Nephron (organoid): ENCODE data around the gene ZNF367.

ENCODE experiments used
- H3K27ac Mint-ChIP-seq, 3 experiments: 2 replicates each; pipeline ENCODE4 v1.8.0; 2020; ENCODE audit warnings: mixed read lengths in 3 of 3, mild to moderate bottlenecking in 2 of 3, moderate library complexity in 1 of 3
- H3K27me3 Mint-ChIP-seq: 2 replicates; pipeline ENCODE4 v1.8.0; 2021; ENCODE audit warnings: low read depth, mild to moderate bottlenecking, moderate library complexity, mixed read lengths
- H3K36me3 Mint-ChIP-seq: 2 replicates; pipeline ENCODE4 v1.8.0; 2020; ENCODE audit warnings: low read depth, mixed read lengths
- H3K4me1 Mint-ChIP-seq: 2 replicates; pipeline ENCODE4 v1.8.0; 2020; ENCODE audit warnings: mixed read lengths
- H3K4me3 Mint-ChIP-seq, 3 experiments: 2 replicates each; pipeline ENCODE4 v1.8.0; 2020; ENCODE audit warnings: mild to moderate bottlenecking in 3 of 3, mixed read lengths in 3 of 3, moderate library complexity in 2 of 3
- H3K9me3 Mint-ChIP-seq: 2 replicates; pipeline ENCODE4 v1.8.0; 2020; ENCODE audit warnings: mixed read lengths
- TF ChIP-seq, protein P1 (sequence below), 3 experiments: fragments of 200-600 bp; sonication (generic); IDR thresholded peaks; one replicate each; pipeline ENCODE4 v1.5.0; 2021; ENCODE audit warnings: antibody characterized with exemption in 3 of 3; ENCODE audit not compliant: unreplicated experiment in 3 of 3

Gene ZNF367

DNA sequence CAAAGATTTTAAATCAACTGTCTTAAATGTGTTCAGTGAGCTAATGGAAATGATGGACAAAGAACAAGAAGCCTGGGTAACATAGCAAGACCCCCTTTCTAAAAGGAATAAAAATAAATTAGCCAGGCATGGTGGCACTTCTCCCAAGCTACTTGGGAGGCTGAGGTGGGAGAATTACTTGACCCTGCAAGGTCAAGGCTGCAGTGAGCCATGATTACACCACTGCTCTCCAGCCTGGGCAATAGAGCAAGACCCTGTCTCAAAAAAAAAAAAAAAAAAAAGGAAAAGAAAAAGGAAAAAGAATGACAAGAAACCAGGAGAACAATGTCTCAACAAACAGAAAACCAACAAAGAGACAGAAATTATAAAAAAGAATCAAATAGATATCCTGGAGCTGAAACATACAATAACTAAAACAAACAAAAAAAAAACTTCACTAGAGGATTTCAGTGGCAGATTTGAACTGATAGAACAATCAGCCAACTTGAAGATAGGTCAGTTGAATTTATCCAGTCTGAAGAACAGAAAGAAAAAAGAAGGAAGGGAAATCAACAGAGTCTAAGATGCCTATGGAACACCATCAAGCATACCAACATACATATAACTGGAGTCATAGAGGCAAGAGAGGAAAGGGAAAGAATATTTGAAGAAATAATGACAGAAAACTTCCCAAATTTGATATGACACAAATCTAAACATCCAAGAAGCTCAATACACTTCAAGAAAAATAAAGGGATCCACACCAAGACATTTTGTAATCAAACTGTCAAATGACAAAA is 17.8 kb downstream of the ZNF367 start:
- no peaks in the 10 kb centered on the region for H3K27me3 Mint-ChIP-seq
- TF ChIP-seq, protein P1, sequence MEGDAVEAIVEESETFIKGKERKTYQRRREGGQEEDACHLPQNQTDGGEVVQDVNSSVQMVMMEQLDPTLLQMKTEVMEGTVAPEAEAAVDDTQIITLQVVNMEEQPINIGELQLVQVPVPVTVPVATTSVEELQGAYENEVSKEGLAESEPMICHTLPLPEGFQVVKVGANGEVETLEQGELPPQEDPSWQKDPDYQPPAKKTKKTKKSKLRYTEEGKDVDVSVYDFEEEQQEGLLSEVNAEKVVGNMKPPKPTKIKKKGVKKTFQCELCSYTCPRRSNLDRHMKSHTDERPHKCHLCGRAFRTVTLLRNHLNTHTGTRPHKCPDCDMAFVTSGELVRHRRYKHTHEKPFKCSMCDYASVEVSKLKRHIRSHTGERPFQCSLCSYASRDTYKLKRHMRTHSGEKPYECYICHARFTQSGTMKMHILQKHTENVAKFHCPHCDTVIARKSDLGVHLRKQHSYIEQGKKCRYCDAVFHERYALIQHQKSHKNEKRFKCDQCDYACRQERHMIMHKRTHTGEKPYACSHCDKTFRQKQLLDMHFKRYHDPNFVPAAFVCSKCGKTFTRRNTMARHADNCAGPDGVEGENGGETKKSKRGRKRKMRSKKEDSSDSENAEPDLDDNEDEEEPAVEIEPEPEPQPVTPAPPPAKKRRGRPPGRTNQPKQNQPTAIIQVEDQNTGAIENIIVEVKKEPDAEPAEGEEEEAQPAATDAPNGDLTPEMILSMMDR (IDR thresholded peaks at IDR 0.05; ENCODE audit: unreplicated experiment in 3 of 3) = no peak
- H3K27ac Mint-ChIP-seq = no peak overlapping the region
- peaks cover 17% of the 10 kb centered on the region for H3K9me3 Mint-ChIP-seq
- no peak overlapping the region for H3K4me3 Mint-ChIP-seq
- H3K4me1 Mint-ChIP-seq = no peaks in the 10 kb centered on the region
- H3K36me3 Mint-ChIP-seq = peaks cover 19% of the 10 kb centered on the region

DNA sequence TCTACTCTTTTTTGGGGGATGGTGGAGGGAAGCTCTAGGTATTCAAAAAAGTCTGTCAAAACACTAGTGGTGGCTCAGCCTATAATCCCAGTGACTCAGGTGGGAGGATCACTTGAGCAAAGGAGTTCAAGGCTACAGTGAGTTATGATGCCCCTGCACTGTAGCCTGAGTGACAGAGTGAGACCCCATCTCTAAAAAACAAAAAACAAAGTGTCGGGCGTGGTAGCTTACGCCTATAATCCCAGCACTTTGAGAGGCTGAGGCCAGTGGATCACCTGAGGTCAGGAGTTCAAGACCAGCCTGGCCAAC is 18.9 kb downstream of the ZNF367 start:
- TF ChIP-seq, protein P1 (IDR thresholded peaks at IDR 0.05; ENCODE audit: unreplicated experiment in 3 of 3) = no peak
- no peak overlapping the region for H3K4me3 Mint-ChIP-seq
- H3K36me3 Mint-ChIP-seq = peaks cover 19% of the 10 kb centered on the region

DNA sequence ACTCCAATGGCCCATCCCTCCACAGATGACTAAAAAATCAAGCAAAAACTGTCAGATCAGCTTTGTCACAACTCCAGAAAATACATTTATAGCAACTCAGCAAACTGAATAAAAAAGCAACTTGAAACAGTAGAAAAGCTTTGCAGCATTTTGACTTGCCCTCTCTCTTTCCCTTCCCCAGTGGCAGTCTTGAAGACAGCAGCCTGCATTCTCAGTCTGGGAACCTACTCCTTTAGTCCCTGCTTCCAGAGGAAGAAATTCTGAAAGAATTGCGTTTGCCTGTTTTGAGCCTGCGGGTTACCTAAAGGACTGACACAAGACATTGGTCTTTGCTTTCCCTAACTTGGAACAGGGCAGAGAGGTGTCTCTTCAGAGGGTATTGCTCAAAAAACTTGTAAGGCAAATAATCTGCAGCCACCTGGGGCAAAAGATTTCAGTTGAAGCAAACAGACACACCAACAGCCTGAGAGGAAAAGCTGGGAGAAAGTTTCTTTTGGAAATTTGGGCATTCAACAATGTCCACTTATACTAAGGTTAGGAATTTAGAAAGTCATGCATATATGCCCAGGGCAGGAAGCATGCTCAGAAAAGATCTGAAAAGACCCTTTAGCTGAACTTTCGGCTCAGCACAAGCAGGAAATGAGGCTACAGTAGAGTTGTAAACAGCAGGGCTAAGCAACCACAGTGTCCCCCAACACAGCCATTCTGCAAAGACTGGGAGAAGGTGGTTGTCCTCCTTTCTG is 19.4 kb downstream of the ZNF367 start:
- peak overlapping the region in 1 of 3 experiments; percentile 11 for H3K27ac Mint-ChIP-seq
- H3K4me1 Mint-ChIP-seq = no peaks in the 10 kb centered on the region
- no peaks in the 10 kb centered on the region for H3K27me3 Mint-ChIP-seq
- H3K4me3 Mint-ChIP-seq = no peak overlapping the region
- TF ChIP-seq, protein P1 (IDR thresholded peaks at IDR 0.05; ENCODE audit: unreplicated experiment in 3 of 3) = no peak
- peaks cover 19% of the 10 kb centered on the region for H3K36me3 Mint-ChIP-seq
- H3K9me3 Mint-ChIP-seq = peaks cover 17% of the 10 kb centered on the region

More for the DNA sequence above, 18.9 kb downstream of the ZNF367 start:
- no peaks in the 10 kb centered on the region for H3K27me3 Mint-ChIP-seq
- H3K27ac Mint-ChIP-seq = no peak overlapping the region
- H3K9me3 Mint-ChIP-seq = peaks cover 17% of the 10 kb centered on the region
- no peaks in the 10 kb centered on the region for H3K4me1 Mint-ChIP-seq

DNA sequence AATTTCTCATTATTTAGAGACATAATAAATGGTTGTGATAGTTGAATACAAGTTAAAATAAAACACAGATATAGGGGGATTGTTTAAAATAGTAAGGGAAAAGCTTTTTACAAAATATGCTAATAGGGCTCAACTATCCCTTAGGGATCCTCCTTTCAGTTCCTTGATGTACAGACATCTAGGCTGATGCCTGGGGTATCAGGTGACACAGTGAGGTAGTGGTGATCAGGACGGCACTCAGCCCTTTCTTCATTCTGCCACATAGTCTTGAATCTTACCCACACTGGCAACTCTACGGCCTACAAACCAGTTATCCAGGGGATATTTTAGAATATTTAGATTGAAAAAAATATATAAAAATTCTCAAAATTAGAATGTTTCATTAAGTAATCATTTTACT is 22.2 kb downstream of the ZNF367 start:
- Mint-ChIP-seq H3K27ac (no peak overlapping the region), H3K4me1 (peaks cover 6% of the 10 kb centered on the region), H3K9me3 (peaks cover 10% of the 10 kb centered on the region), H3K36me3 (peaks cover 16% of the 10 kb centered on the region), H3K4me3 (no peak overlapping the region), H3K27me3 (no peaks in the 10 kb centered on the region)
- TF ChIP-seq, protein P1 (IDR thresholded peaks at IDR 0.05; ENCODE audit: unreplicated experiment in 3 of 3) = no peak

DNA sequence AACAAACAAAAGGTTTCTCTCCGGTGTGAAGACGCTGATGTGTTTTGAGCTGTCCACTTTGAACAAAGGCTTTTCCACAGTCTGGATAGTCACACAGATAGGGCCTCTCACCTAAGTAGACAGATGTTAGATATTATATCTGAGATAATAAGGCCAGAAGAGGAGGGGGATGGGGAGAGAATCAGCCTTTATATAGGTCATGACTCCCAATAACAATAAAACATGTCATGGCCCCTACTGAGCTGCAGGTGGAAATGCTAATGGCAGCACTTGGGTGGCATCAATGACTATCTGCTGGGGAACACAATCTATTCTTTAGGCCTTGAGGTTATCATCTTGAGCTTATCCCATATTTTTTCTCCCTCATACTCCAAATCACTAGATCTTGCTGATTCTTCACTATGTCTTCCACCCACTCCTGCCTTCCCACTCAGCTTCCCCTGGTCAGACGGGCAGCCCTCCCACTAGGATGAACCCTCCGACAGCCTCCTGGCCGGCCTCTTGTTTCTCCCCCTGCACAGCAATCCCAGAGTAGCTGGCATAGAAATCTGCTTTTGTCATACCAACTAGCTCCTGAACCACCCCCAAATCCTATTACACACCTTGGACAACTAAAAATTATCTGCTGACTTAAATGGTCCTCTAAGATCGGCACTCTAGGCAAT is 23.2 kb downstream of the ZNF367 start:
- TF ChIP-seq, protein P1 (IDR thresholded peaks at IDR 0.05; ENCODE audit: unreplicated experiment in 3 of 3) = no peak
- H3K36me3 Mint-ChIP-seq = peaks cover 8% of the 10 kb centered on the region
- H3K27ac Mint-ChIP-seq = no peak overlapping the region
- H3K27me3 Mint-ChIP-seq = no peaks in the 10 kb centered on the region
- H3K4me1 Mint-ChIP-seq = peaks cover 6% of the 10 kb centered on the region
- H3K9me3 Mint-ChIP-seq = peaks cover 5% of the 10 kb centered on the region
- no peak overlapping the region for H3K4me3 Mint-ChIP-seq
